RWPE2 (cell line): Measurements from ENCODE around the gene MSH3.

Experiments
- ATAC-seq: fragments of 200-7000 bp; cut with Tn5 transposase; 3 replicates; pipeline ENCODE4 v1.9.1; 2021; ENCODE audit warnings: low read depth
- DNase-seq: peaks from one replicate; pipeline ENCODE4 v3.0.0-alpha.2; 2020; ENCODE audit warnings: low spot score
- H3K27ac ChIP-seq: fragments of 450-650 bp; 2 replicates; pipeline ENCODE4 v1.5.1; 2017; ENCODE audit warnings: mild to moderate bottlenecking; ENCODE audit not compliant: poor library complexity, severe bottlenecking
- H3K27me3 ChIP-seq: fragments of 250-450 bp; sonication (Bioruptor Pico); 2 replicates; pipeline ENCODE4 v1.5.1; 2021; ENCODE audit warnings: mild to moderate bottlenecking, moderate library complexity; ENCODE audit not compliant: insufficient read depth, poor library complexity, severe bottlenecking
- H3K36me3 ChIP-seq: fragments of 250-450 bp; sonication (Bioruptor Pico); 2 replicates; pipeline ENCODE4 v1.5.1; 2020; ENCODE audit warnings: low read depth, mild to moderate bottlenecking, moderate library complexity
- H3K4me1 ChIP-seq: fragments of 250-450 bp; sonication (Bioruptor Pico); 2 replicates; pipeline ENCODE4 v1.5.1; 2021; ENCODE audit warnings: mild to moderate bottlenecking, moderate library complexity; ENCODE audit not compliant: insufficient read depth, poor library complexity, severe bottlenecking
- H3K4me3 ChIP-seq: fragments of 250-450 bp; sonication (Bioruptor Pico); 2 replicates; pipeline ENCODE4 v1.5.1; 2021; ENCODE audit warnings: mild to moderate bottlenecking, moderate library complexity; ENCODE audit not compliant: severe bottlenecking
- H3K9me3 ChIP-seq: fragments of 250-450 bp; sonication (Bioruptor Pico); 2 replicates; pipeline ENCODE4 v1.5.1; 2021; ENCODE audit warnings: mild to moderate bottlenecking, moderate library complexity; ENCODE audit not compliant: severe bottlenecking
- CTCF ChIP-seq: fragments of 450-650 bp; IDR thresholded peaks from one replicate; pipeline ENCODE4 v1.5.1; 2017; ENCODE audit warnings: mild to moderate bottlenecking, moderate library complexity; ENCODE audit not compliant: poor library complexity, severe bottlenecking

The MSH3 gene

GRCh38 chr5:80662108-80662507 lies 7.7 kb downstream of the MSH3 start:
- Histone ChIP-seq H3K27ac (no peak overlapping the region), H3K4me1 (no peaks in the 10 kb centered on the region), H3K27me3 (no peaks in the 10 kb centered on the region), H3K4me3 (no peak overlapping the region), H3K36me3 (peaks cover 88% of the 10 kb centered on the region), H3K9me3 (no peaks in the 10 kb centered on the region)
- no peak for DNase-seq
- TF ChIP-seq CTCF = no peak
- peak; percentile 71 for ATAC-seq

GRCh38 chr5:80665057-80665456 lies 10.6 kb downstream of the MSH3 start:
- H3K27ac ChIP-seq = no peak overlapping the region
- peaks cover 74% of the 10 kb centered on the region for H3K36me3 ChIP-seq
- no peaks in the 10 kb centered on the region for H3K27me3 ChIP-seq
- no peaks in the 10 kb centered on the region for H3K9me3 ChIP-seq
- TF ChIP-seq CTCF = no peak
- no peak overlapping the region for H3K4me3 ChIP-seq
- no peak for ATAC-seq
- no peaks in the 10 kb centered on the region for H3K4me1 ChIP-seq
- no peak for DNase-seq

- no peak for DNase-seq
- Histone ChIP-seq H3K27ac (no peak overlapping the region), H3K36me3 (peaks cover 61% of the 10 kb centered on the region), H3K27me3 (no peaks in the 10 kb centered on the region), H3K9me3 (no peaks in the 10 kb centered on the region), H3K4me1 (no peaks in the 10 kb centered on the region), H3K4me3 (no peak overlapping the region)
- TF ChIP-seq CTCF = no peak
- no peak for ATAC-seq
These were observed 12.9 kb downstream of the MSH3 start for GRCh38 chr5:80667384-80667783.

DNA sequence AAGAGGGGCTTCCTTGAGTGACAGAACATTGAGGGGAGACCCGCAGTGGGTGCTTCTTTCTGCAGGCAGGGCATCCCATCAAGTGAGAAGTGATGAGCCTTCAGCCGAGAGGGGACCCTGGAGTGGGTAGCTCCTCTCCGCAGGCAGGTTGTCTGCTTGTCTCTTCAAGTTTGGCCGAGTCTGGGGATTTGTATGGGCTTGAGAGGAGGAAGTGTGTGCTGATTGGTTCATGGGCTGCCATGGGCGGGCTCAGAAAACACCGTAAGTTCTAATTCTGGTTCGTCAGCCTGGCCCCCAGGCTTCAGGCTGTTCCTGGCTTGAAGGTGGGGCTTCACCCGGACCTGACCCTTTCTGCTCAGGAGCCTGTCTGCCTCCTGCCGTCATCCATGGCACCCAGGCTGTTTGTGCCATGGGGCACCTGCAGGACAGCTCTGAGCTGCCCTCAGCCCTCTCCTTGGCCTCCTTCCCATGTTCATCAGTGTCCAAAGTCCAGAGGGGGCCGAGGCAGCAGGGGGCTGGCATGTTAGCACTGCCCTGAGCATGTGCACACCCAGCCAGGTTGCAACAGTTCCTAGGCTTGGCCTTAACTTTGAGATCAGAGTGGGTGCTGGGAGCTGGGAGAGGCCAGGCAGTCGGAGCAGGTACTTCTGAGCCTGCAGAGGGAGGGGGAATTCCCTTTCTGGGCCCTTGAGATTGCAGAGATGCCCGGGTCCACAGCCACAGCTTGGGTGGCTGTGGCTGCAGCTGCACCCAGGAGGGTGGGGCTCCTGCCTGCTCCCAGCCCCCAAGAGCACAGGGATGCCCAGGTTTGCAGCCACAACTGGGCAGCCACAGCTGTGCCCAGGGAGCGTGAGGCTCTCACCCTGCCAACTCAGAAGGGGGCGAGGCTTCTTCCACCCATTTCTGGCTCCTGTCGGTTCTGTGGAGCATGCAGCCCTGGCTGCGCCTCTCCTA lies 13.8 kb downstream of the MSH3 start:
- H3K27ac ChIP-seq = no peak overlapping the region
- no peak for TF ChIP-seq CTCF
- peaks cover 61% of the 10 kb centered on the region for H3K36me3 ChIP-seq
- no peak overlapping the region for H3K4me3 ChIP-seq
- no peak for ATAC-seq
- H3K27me3 ChIP-seq = no peaks in the 10 kb centered on the region
- H3K9me3 ChIP-seq = no peaks in the 10 kb centered on the region
- H3K4me1 ChIP-seq = no peaks in the 10 kb centered on the region
- no peak for DNase-seq
